Breast epithelium (tissue), 4 donors: Measurements from ENCODE around the gene PIGQ. TPM values are rescaled to one million over a fixed set of nuclear protein-coding genes. Genes with fewer than 3 reads are reported as not detected.
A peak's percentile ranks its signal among the peaks of the same experiment; 100 is the strongest.

Source experiments
- DNase-seq, 2 donors: peaks; one replicate each; pipeline ENCODE4 v3.0.0-alpha.2; 2019; ENCODE audit warnings: low spot score in 2 of 2
- H3K27ac ChIP-seq, 2 donors: fragments of 200-600 bp; sonication (generic) in 1 of 2; one replicate each; pipeline ENCODE4 v1.5.1; 2016 to 2019; ENCODE audit warnings: mild to moderate bottlenecking in 1 of 2
- H3K27me3 ChIP-seq, 2 donors: fragments of 200-600 bp; sonication (generic) in 1 of 2; one replicate each; pipeline versions ENCODE4 v1.5.1 to v1.6.0; 2017 to 2019; ENCODE audit warnings: control low read depth in 1 of 2, mild to moderate bottlenecking in 1 of 2
- H3K36me3 ChIP-seq: fragments of 200-600 bp; one replicate; pipeline ENCODE4 v1.5.1; 2019
- H3K4me1 ChIP-seq, 2 donors: fragments of 200-600 bp; sonication (generic); one replicate each; pipeline ENCODE4 v1.5.1; 2016 to 2019; ENCODE audit warnings: control low read depth in 1 of 2
- H3K4me3 ChIP-seq, 3 donors: fragments of 200-600 bp; sonication (generic); 1 replicate in 2 of 3; 2 replicates in 1 of 3; pipeline ENCODE4 v1.5.1; 2016 to 2019; ENCODE audit warnings: mild to moderate bottlenecking in 3 of 3, moderate library complexity in 2 of 3
- H3K9me3 ChIP-seq, 2 donors: fragments of 200-600 bp; sonication (generic) in 1 of 2; one replicate each; pipeline ENCODE4 v1.5.1; 2016 to 2019; ENCODE audit warnings: control low read depth in 1 of 2
- POLR2A ChIP-seq: fragments of 450-650 bp; IDR thresholded peaks from one replicate; pipeline ENCODE4 v1.6.1; 2016; ENCODE audit warnings: antibody characterized with exemption, mild to moderate bottlenecking, moderate library complexity
- POLR2AphosphoS5 ChIP-seq, 3 donors: sonication (generic); formaldehyde crosslinking; IDR thresholded peaks; one replicate each; pipeline ENCODE4 v1.6.1; 2017; ENCODE audit warnings: antibody characterized with exemption in 3 of 3
- intact Hi-C: fragments of 100-400 bp; cut with DNase I; formaldehyde crosslinking; loops from one replicate; pipeline ENCODE4 v1.15.1; 2023; ENCODE audit warnings: low total_unique reads
- total RNA-seq, 3 donors: library from RNA; depleted of rRNA; stranded (reverse); fragments of >200 nt; gene quantifications; one replicate each; pipeline ENCODE4 v1.1.0, GENCODE V29; 2016
- TF ChIP-seq, protein P1 (sequence below), 3 donors: fragments of 450-650 bp; IDR thresholded peaks; one replicate each; pipeline ENCODE4 v1.5.1; 2016 to 2017; ENCODE audit warnings: antibody characterized with exemption in 3 of 3, mild to moderate bottlenecking in 3 of 3, moderate library complexity in 3 of 3

PIGQ gene
- total RNA-seq, 3 donors from 2014 or later, result 22.2 to 36.1 (median 31.9) TPM

DNA sequence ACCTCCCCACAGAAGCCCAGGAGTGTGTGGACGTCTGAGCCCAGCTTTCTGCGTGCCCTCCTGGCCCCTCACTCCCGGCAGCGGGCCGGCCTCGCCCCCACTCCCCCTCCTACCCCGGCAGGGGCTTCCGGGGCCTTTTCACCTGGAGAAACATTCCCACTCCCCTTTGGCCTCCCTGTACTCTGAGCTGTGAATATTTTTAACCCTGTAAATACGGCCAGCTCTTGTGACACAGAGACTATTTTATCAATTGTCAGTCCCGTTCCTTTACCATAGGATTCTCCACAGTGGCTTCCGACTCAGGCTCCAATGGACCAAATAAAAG, 15.5 kb upstream of the PIGQ start:
- TF ChIP-seq POLR2AphosphoS5 (IDR thresholded peaks at IDR 0.05) (no peak), POLR2A (no peak)
- TF ChIP-seq, protein P1, sequence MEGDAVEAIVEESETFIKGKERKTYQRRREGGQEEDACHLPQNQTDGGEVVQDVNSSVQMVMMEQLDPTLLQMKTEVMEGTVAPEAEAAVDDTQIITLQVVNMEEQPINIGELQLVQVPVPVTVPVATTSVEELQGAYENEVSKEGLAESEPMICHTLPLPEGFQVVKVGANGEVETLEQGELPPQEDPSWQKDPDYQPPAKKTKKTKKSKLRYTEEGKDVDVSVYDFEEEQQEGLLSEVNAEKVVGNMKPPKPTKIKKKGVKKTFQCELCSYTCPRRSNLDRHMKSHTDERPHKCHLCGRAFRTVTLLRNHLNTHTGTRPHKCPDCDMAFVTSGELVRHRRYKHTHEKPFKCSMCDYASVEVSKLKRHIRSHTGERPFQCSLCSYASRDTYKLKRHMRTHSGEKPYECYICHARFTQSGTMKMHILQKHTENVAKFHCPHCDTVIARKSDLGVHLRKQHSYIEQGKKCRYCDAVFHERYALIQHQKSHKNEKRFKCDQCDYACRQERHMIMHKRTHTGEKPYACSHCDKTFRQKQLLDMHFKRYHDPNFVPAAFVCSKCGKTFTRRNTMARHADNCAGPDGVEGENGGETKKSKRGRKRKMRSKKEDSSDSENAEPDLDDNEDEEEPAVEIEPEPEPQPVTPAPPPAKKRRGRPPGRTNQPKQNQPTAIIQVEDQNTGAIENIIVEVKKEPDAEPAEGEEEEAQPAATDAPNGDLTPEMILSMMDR (IDR thresholded peaks at IDR 0.05), result no peak
- Histone ChIP-seq H3K27me3 (peaks cover 0 to 13% of the 10 kb centered on the region in 2 donors), H3K27ac (no peak overlapping the region), H3K36me3 (peaks cover 9% of the 10 kb centered on the region), H3K9me3 (no peaks in the 10 kb centered on the region), H3K4me3 (peak overlapping the region in 1 of 3 donors; percentile 31), H3K4me1 (no peaks in the 10 kb centered on the region)
- no peak for DNase-seq
- intact Hi-C loops, result no loop called here

DNA sequence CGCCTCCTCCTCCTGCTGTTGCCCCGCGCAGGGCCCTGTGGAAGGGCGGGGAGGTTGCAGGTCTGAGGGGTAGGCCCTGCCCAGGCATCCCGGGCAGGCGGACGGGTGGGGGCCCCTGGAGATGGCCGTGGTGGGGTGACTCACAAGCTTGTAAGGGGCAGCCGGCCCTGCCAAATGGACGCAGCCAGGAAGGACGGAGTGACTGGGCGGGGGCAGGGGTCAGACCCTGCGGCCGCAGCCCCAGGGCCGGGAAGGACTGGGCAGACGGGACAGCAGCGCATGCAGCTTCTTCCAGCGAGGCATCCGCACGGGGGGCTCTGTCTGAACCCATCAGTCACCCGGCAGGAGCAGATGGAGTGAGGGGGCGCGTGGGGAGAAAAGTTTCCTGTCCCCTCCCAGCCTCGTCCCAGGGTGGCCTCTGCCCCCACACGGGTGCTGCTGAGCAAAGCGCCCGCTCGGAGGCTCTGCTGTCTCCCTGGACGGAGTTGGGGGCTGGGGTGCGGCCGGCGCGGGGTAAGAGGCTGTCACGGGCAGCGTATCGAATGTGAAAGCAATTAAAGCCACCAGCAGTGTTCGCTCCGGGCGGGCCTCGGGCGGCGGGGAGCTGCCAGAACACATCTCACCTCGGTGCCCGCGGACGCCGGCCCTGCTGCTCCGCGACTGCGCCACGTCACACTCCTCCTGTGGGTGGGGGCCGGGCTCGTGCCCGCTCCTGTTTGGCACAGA, 15.0 kb upstream of the PIGQ start:
- H3K27me3 ChIP-seq, result peaks cover 2 to 18% of the 10 kb centered on the region in 2 donors
- H3K27ac ChIP-seq, result no peak overlapping the region
- no peaks in the 10 kb centered on the region for H3K9me3 ChIP-seq
- intact Hi-C loops, result no loop called here
- TF ChIP-seq POLR2AphosphoS5 (IDR thresholded peaks at IDR 0.05) (no peak), POLR2A (no peak)
- peaks cover 9% of the 10 kb centered on the region for H3K36me3 ChIP-seq
- no peak for DNase-seq
- H3K4me1 ChIP-seq, result peaks cover 0 to 3% of the 10 kb centered on the region in 2 donors
- peak overlapping the region; percentile 12 to 31 (median 15) for H3K4me3 ChIP-seq

DNA sequence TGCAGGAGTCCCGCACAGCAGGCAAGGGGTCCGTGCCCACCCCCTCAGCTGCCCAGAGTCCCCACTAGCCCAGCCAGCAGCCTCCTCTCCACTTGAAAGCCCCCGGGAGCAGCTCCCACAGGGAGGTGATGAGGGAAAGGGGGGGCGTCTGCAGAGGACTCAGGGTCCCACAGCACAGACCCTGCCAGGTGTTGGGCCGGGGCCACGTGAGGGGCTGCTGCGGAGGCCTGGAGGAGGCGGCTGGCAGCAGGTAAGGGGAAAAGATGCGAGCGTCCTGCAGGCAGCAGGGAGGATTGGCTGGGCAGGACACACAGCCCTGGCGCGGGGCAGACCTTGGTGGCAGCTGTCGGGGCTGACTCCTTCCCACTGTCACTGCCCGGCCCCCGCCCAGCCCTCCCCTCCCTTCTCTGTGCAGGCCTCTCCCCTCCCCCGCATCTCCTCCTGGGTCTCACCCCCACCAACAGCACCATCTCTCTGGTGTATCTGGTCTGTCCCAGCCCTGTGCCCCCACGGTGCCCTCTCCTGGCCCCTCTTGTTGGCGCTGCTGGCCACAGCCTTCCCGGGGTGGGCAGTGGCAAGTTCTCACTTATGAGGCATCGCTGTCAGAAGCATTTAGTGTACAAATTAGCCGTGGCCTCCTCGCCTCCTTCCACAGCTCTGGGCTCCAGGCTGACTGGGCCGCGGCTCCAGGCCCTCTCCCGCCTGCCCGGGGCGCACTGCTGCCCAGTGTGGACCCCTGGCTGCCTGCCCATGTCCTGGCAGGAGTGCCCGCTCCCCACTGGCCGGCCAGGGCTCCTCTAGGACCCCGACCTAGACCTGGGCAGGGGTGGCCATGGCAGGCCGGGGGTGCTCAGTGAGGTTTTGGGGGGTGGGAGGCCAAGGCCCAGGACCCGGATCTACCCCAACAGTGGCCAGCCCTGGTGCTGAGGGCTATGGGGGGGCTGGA, 14.0 kb upstream of the PIGQ start:
- no peak overlapping the region for H3K4me3 ChIP-seq
- peaks cover 0 to 3% of the 10 kb centered on the region in 2 donors for H3K4me1 ChIP-seq
- H3K27ac ChIP-seq, result no peak overlapping the region
- no peak for DNase-seq
- H3K27me3 ChIP-seq, result peaks cover 3 to 22% of the 10 kb centered on the region in 2 donors
- H3K9me3 ChIP-seq, result no peaks in the 10 kb centered on the region
- intact Hi-C loops, result no loop called here
- TF ChIP-seq POLR2AphosphoS5 (IDR thresholded peaks at IDR 0.05) (no peak), POLR2A (no peak)
- TF ChIP-seq, protein P1 (IDR thresholded peaks at IDR 0.05), result no peak
- peaks cover 9% of the 10 kb centered on the region for H3K36me3 ChIP-seq

DNA sequence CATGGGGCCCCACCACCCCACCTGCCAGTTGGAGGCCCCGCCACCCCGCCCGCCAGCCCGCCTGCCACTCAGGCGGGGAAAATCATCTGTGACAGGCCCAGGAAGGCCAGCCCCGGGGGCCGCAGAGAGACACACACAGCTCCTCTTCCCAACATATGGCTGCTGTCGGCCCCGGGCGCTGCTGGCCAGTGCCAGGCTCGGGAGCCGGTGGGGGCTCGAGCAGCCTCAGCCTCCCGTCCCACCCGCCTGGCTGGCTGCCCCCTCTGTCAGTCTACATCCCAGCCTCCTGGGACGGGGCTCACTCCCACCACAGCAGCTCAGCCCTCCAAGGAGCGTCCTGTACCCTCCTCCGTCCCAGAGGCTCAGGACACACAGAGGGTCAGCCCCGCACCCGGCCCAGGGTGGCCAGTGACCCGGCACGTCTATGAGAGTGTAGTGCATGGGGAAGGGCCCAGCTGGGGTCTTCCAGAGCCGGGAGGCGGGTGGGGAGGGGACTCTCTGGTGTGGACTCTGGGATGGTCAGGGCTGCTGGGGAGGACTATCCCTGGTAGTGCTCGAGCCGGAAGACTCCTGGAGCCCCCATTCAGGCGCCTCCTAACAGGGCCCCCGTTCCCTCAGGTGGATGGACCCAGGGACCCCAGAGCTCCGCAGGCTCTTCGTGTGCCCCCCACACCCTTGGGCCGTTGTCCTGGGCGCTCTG, 13.1 kb upstream of the PIGQ start:
- intact Hi-C loops, result no loop called here

More for the DNA sequence above, 13.1 kb upstream of the PIGQ start:
- no peaks in the 10 kb centered on the region for H3K9me3 ChIP-seq
- H3K36me3 ChIP-seq, result peaks cover 9% of the 10 kb centered on the region
- peaks cover 5 to 30% of the 10 kb centered on the region in 2 donors for H3K27me3 ChIP-seq
- no peak overlapping the region for H3K27ac ChIP-seq
- H3K4me1 ChIP-seq, result peaks cover 0 to 3% of the 10 kb centered on the region in 2 donors
- H3K4me3 ChIP-seq, result no peak overlapping the region
- TF ChIP-seq POLR2A, result no peak
- TF ChIP-seq, protein P1 (IDR thresholded peaks at IDR 0.05), result no peak
- no peak for TF ChIP-seq POLR2AphosphoS5 (IDR thresholded peaks at IDR 0.05)
- no peak for DNase-seq
